Neural cell (in vitro differentiated cells): ENCODE data around the gene CRHBP.

ENCODE experiments used
- EP300 ChIP-seq: fragments of 450-650 bp; conservative IDR thresholded peaks from 2 replicates; pipeline ENCODE4 v1.6.1; 2014; ENCODE audit warnings: antibody characterized with exemption, mild to moderate bottlenecking, moderate library complexity; ENCODE audit not compliant: poor library complexity, severe bottlenecking
- EZH2 ChIP-seq: fragments of 200-600, 300-800 bp; shearing (Covaris generic), sonication (generic); IDR thresholded peaks from 2 replicates; pipeline ENCODE4 v1.6.1; 2014; ENCODE audit warnings: antibody characterized with exemption, low read length, borderline replicate concordance, mild to moderate bottlenecking; ENCODE audit not compliant: insufficient read depth, poor library complexity, severe bottlenecking
- POLR2AphosphoS5 ChIP-seq: IDR thresholded peaks from 2 replicates; pipeline ENCODE4 v1.6.1; 2012
- RAD21 ChIP-seq: fragments of 450-650 bp; conservative IDR thresholded peaks from 2 replicates; pipeline ENCODE4 v1.6.1; 2014; ENCODE audit warnings: antibody characterized with exemption, mild to moderate bottlenecking, moderate library complexity
- REST ChIP-seq: IDR thresholded peaks from 2 replicates; pipeline ENCODE4 v1.6.1; 2012; ENCODE audit warnings: borderline replicate concordance
- SMC3 ChIP-seq: fragments of 450-650 bp; conservative IDR thresholded peaks from 2 replicates; pipeline ENCODE4 v1.6.1; 2014; ENCODE audit warnings: antibody characterized with exemption, mild to moderate bottlenecking, moderate library complexity; ENCODE audit not compliant: poor library complexity
- TAF1 ChIP-seq: IDR thresholded peaks from 2 replicates; pipeline ENCODE4 v1.6.1; 2012; ENCODE audit warnings: low read depth
- TF ChIP-seq, protein P1 (sequence below): fragments of 450-650 bp; IDR thresholded peaks from 2 replicates; pipeline ENCODE4 v1.5.1; 2014; ENCODE audit warnings: antibody characterized with exemption, mild to moderate bottlenecking, moderate library complexity; ENCODE audit not compliant: poor library complexity, severe bottlenecking

GRCh38 chr5:76956033-76956432, 3.2 kb downstream of the CRHBP start:
- TF ChIP-seq, protein P1, sequence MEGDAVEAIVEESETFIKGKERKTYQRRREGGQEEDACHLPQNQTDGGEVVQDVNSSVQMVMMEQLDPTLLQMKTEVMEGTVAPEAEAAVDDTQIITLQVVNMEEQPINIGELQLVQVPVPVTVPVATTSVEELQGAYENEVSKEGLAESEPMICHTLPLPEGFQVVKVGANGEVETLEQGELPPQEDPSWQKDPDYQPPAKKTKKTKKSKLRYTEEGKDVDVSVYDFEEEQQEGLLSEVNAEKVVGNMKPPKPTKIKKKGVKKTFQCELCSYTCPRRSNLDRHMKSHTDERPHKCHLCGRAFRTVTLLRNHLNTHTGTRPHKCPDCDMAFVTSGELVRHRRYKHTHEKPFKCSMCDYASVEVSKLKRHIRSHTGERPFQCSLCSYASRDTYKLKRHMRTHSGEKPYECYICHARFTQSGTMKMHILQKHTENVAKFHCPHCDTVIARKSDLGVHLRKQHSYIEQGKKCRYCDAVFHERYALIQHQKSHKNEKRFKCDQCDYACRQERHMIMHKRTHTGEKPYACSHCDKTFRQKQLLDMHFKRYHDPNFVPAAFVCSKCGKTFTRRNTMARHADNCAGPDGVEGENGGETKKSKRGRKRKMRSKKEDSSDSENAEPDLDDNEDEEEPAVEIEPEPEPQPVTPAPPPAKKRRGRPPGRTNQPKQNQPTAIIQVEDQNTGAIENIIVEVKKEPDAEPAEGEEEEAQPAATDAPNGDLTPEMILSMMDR, result no peak
- TF ChIP-seq EZH2 (no peak), POLR2AphosphoS5 (no peak), RAD21 (no peak), EP300 (no peak), REST (no peak), SMC3 (no peak), TAF1 (no peak)
